Smooth muscle cell (in vitro differentiated cells): ENCODE results near the gene SVIL. TPM values are rescaled to one million over a fixed set of nuclear protein-coding genes. Genes with fewer than 3 reads are reported as not detected.
"Not testable (repeated sequence)": the region's sequence is repeated elsewhere in the genome, so short reads cannot be mapped to it uniquely, and the experiment has no call there.

Source experiments
- DNase-seq: peaks from one replicate; lab custom pipeline; 2025; ENCODE audit not compliant: unreplicated experiment; lab: John Stamatoyannopoulos, UW
- H2AFZ ChIP-seq: fragments of 200-600 bp; sonication (generic); 2 replicates; pipeline ENCODE4 v1.6.0; 2016; ENCODE audit warnings: antibody characterized with exemption, low read depth, mild to moderate bottlenecking
- H3F3A ChIP-seq: fragments of 200-600 bp; sonication (generic); 2 replicates; pipeline ENCODE4 v1.6.0; 2017; ENCODE audit warnings: antibody characterized with exemption, low read depth
- H3K27ac ChIP-seq: fragments of 200-600 bp; sonication (generic); 2 replicates; pipeline ENCODE4 v1.5.1; 2016; ENCODE audit warnings: low read depth, mild to moderate bottlenecking
- H3K27me3 ChIP-seq: fragments of 200-600 bp; sonication (generic); 2 replicates; pipeline ENCODE4 v1.6.1; 2016; ENCODE audit warnings: low read depth, mild to moderate bottlenecking
- H3K36me3 ChIP-seq: fragments of 200-600 bp; sonication (generic); 2 replicates; pipeline ENCODE4 v1.5.1; 2016; ENCODE audit warnings: low read depth
- H3K4me1 ChIP-seq: fragments of 200-600 bp; sonication (generic); 2 replicates; pipeline ENCODE4 v1.5.1; 2016; ENCODE audit warnings: low read depth
- H3K4me2 ChIP-seq: fragments of 200-600 bp; sonication (generic); 2 replicates; pipeline ENCODE4 v1.6.0; 2016; ENCODE audit warnings: mild to moderate bottlenecking
- H3K4me3 ChIP-seq: fragments of 200-600 bp; sonication (generic); 2 replicates; pipeline ENCODE4 v1.5.1; 2016; ENCODE audit warnings: mild to moderate bottlenecking
- H3K79me2 ChIP-seq: fragments of 200-600 bp; sonication (generic); 2 replicates; pipeline ENCODE4 v1.6.0; 2016; ENCODE audit warnings: low read depth, mild to moderate bottlenecking
- H3K9ac ChIP-seq: fragments of 200-600 bp; sonication (generic); 2 replicates; pipeline ENCODE4 v1.6.0; 2016; ENCODE audit warnings: low read depth
- H3K9me3 ChIP-seq: fragments of 200-600 bp; sonication (generic); replicated peaks from 2 replicates; pipeline ENCODE4 v1.5.1; 2016; ENCODE audit warnings: low read depth
- H4K20me1 ChIP-seq: fragments of 200-600 bp; sonication (generic); 2 replicates; pipeline ENCODE4 v1.6.0; 2016; ENCODE audit warnings: low read depth
- CTCF ChIP-seq: fragments of 200-600 bp; sonication (generic); IDR thresholded peaks from 2 replicates; pipeline ENCODE4 v1.5.1; 2017; ENCODE audit warnings: borderline replicate concordance, mild to moderate bottlenecking, antibody characterized with exemption; ENCODE audit not compliant: insufficient read depth, poor library complexity, severe bottlenecking
- WGBS: methylation state at CpG from one replicate; pipeline ENCODE4 v1.1.7; 2016; ENCODE audit warnings: low lambda C conversion rate; 5-methylcytosine and 5-hydroxymethylcytosine counted together
- polyA plus RNA-seq: library from polyadenylated mRNA; unstranded; fragments of >200 nt; fragmentation: Nextera tagmentation; extraction: Ambion mirVana; gene quantifications from 2 replicates; pipeline ENCODE4 v1.2.1, GENCODE V29; 2016
- total RNA-seq: library from RNA; depleted of rRNA; stranded (reverse); fragments of >200 nt; gene quantifications from 2 replicates; pipeline ENCODE4 v1.2.3, GENCODE V29; 2014

SVIL gene
- total and polyA plus RNA-seq, 2 experiments from 2014 or later, result 32.5 to 33.0 TPM

DNA sequence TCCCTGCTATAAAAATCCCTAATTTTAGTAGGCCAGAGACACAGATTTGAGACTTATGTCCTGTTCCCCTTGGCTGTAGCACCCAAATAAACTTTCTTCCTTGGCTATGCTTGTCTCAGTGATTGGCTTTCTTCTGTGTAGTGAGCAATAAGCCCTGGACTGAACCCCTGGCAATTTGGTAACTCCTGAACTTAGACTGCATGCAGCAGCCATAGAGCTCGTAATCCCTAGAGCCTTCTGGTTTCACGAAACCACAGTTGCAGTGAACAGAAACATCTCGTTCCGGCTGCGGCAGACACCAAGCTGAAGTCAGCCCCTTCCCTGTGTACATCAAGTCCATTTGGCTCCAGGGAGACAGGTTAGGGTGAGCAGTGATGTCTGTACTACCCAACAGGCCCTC is 173.7 kb downstream of the SVIL start:
- WGBS, result 98% methylated on average over 5 of the region's 5 CpGs
- no peak overlapping the region for H3K9ac ChIP-seq
- no peak for TF ChIP-seq CTCF

DNA sequence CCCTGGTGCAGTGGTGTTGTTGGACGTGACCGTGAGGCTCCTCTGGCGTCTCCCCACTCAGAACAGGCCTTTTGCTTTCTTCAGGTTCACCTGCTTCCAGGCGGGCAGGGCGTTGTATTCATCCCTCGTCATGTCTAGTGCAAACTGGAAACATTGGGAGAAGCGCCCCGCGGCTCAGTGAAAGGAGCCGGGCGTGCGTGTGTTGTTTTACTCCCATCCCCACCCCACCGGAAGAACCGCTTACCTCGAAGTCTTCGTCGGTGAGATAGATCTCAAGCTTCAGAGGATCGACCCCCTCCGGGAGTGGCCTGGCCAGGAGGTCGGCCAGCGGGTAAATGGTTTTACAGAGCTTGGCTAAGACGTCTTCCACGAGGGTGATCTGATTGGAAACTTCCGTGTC is 176.6 kb downstream of the SVIL start:
- not testable (repeated sequence) for H3F3A ChIP-seq, DNase-seq, H3K9ac ChIP-seq, H2AFZ ChIP-seq, H3K79me2 ChIP-seq, H3K9me3 ChIP-seq, H3K27me3 ChIP-seq, H4K20me1 ChIP-seq, H3K4me1 ChIP-seq, H3K27ac ChIP-seq, H3K4me3 ChIP-seq, H3K4me2 ChIP-seq
- 98% methylated on average over 24 of the region's 24 CpGs for WGBS
- H3K36me3 ChIP-seq, result peaks cover 23% of the 10 kb centered on the region

More for the DNA sequence above, 173.7 kb downstream of the SVIL start:
- no peak overlapping the region for H3K4me2 ChIP-seq
- no peaks in the 10 kb centered on the region for H3F3A ChIP-seq
- H3K79me2 ChIP-seq, result no peaks in the 10 kb centered on the region
- DNase-seq, result no peak
- H3K4me1 ChIP-seq, result no peaks in the 10 kb centered on the region
- no peak overlapping the region for H2AFZ ChIP-seq
- no peaks in the 10 kb centered on the region for H3K9me3 ChIP-seq
- no peak overlapping the region for H3K27ac ChIP-seq
- H3K27me3 ChIP-seq, result no peaks in the 10 kb centered on the region
- no peak overlapping the region for H3K4me3 ChIP-seq
- peaks cover 27% of the 10 kb centered on the region for H3K36me3 ChIP-seq
- H4K20me1 ChIP-seq, result no peaks in the 10 kb centered on the region

DNA sequence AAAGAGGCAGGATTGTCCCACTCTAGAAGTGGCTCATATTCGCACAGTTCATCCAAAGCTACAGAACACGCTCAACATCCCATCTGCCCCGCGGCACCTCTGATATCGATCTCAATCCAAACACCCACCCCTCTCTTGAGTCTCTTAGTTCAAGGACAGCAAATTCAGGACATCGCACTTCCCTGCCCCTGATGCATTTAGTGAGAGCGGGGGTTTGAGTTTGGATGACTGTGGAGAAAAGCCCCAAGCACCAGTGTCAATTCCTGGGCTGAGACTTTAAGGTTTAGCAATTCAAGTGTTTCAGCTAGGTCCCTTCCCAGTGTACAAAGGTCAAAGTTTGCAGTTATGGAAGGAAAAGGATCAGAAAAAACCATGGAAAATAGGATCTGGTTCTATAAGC is 179.7 kb downstream of the SVIL start:
- Histone ChIP-seq H3K4me3 (no peak overlapping the region), H3K9me3 (no peaks in the 10 kb centered on the region), H3K4me1 (no peaks in the 10 kb centered on the region), H3K36me3 (peaks cover 1% of the 10 kb centered on the region), H3K4me2 (no peak overlapping the region), H4K20me1 (no peaks in the 10 kb centered on the region), H2AFZ (no peak overlapping the region), H3F3A (no peaks in the 10 kb centered on the region), H3K79me2 (no peaks in the 10 kb centered on the region), H3K27ac (no peak overlapping the region), H3K9ac (no peak overlapping the region), H3K27me3 (no peaks in the 10 kb centered on the region)
- TF ChIP-seq CTCF, result no peak
- WGBS, result 94% methylated on average over 7 of the region's 7 CpGs
- no peak for DNase-seq

GRCh38 chr10:29454250-29454649 is 180.5 kb downstream of the SVIL start:
- Histone ChIP-seq H3K79me2 (no peaks in the 10 kb centered on the region), H3K36me3 (no peaks in the 10 kb centered on the region), H3K4me1 (no peaks in the 10 kb centered on the region), H3K4me2 (no peak overlapping the region), H2AFZ (no peak overlapping the region), H3K4me3 (no peak overlapping the region), H3K27ac (no peak overlapping the region), H3K9me3 (no peaks in the 10 kb centered on the region), H3K9ac (no peak overlapping the region), H3F3A (no peaks in the 10 kb centered on the region), H3K27me3 (no peaks in the 10 kb centered on the region), H4K20me1 (no peaks in the 10 kb centered on the region)
- DNase-seq, result no peak
- TF ChIP-seq CTCF, result no peak
- 96% methylated on average over 4 of the region's 4 CpGs for WGBS
